Stimulated activated CD4-positive, alpha-beta T cell treated with anti-CD3 and anti-CD28 coated beads, Interleukin-2, amount 100 ng/mL, for 4 hours (primary cell): ENCODE results near the gene NAA10.
A peak's percentile ranks its signal among the peaks of the same experiment; 100 is the strongest.

Experiments used
- DNase-seq: peaks from one replicate; pipeline ENCODE4 v3.0.0-alpha.2; 2020; ENCODE audit warnings: low read depth

The NAA10 gene

DNA sequence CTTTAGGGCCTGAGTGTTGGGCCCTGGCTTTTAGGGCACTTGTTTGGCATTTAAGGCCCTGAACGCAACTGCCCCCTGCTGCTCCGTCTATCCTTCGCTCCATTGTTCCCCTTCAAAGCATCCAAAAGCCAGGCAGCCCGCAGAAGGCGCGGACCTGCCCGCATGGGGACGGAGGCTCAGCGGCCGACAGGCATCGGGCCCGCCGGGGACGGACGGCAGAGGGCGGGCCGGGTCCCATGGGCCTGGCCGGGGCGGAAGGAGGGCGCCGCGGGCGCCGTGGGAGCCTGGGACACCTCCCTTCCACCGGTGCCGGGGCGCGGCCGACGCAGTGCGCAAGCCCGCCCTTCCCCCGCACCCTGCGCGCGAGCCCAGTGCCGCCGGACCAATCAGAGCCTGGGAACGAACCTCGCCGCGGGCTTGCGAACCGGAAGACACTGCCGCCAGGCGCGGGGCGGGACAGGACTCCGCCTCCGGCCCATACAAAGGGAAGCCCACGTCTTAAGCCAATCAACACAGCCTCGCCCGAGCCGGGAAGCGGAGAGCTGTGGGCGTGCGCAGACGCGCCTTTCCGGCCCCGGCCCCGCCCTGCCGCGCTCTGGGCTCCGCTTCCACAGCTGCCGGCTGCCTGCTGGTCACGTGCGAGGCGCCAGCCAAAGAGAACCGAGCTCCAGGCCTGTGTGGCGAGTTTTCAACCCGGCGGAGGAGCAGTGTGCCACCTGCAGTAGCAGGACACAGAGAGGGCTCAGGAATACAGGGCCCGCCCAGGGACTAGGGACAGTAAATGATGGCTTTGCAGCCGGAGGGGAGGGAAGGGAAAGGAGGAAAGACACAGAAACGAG is 6.7 kb downstream of the NAA10 start:
- peak; percentile 86 for DNase-seq

DNA sequence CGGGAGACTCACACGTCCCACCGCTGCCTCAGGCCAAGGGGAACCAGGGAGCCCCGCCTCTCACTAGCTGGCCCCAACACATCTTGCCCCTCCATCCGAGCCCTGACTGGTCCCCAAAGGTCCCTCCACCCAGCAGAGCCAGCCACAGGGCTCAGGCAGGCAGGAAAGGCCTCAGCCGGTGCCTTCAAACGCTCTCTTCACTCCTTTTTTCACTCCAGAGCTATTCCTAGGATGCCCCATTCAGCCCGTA is 7.2 kb downstream of the NAA10 start:
- DNase-seq, result no peak

- peak; percentile 62 for DNase-seq
Measured at GRCh38 chrX:153926858-153927671, 7.8 kb downstream of the NAA10 start.

DNA sequence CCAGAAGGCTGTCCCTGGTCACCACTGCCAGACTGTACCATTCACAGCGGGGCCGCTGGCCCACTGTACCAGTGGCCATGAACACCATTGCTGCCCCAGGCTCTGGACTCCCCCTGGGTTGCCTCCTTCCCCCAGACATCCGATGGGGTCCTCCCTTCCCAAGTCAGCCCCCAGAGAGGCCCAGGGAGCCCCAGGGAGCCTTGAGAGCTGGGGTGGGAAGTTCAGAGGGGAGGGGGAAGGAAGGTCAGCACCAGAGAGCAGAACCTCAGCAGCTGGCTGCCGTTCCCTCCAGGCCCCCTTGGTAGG is 8.3 kb downstream of the NAA10 start:
- DNase-seq, result no peak

GRCh38 chrX:153925739-153926551 is 8.9 kb downstream of the NAA10 start, which contains the start of gene ARHGAP4:
TSS of gene ARHGAP4 (minus strand) at chrX:153926264. CDS start at chrX:153926202, 62 bp downstream.
- peak; percentile 19 for DNase-seq

DNA sequence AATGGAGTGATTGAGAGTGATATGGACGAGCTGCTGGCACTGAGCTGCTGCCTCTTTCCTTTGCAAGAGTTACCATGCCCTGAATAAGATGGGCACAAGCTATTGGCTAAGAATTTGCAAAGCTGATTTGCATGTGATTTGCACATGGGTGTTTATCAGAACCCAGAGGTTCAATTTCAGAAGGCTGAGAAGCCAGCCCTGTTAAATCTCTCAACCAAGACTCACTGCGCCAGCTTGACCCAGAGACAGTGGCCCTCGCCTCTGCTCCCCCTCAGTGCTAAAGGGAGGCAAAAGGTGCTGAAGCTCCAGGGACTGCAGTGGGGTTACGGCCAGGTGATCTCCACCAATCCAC is 9.5 kb downstream of the NAA10 start:
- no peak for DNase-seq

- no peak for DNase-seq
Measured at GRCh38 chrX:153924149-153924861, 10.5 kb downstream of the NAA10 start.

GRCh38 chrX:153922932-153923857 is 11.6 kb downstream of the NAA10 start:
- no peak for DNase-seq

- no peak for DNase-seq
Measured at GRCh38 chrX:153921511-153922446, 13.1 kb downstream of the NAA10 start.

DNA sequence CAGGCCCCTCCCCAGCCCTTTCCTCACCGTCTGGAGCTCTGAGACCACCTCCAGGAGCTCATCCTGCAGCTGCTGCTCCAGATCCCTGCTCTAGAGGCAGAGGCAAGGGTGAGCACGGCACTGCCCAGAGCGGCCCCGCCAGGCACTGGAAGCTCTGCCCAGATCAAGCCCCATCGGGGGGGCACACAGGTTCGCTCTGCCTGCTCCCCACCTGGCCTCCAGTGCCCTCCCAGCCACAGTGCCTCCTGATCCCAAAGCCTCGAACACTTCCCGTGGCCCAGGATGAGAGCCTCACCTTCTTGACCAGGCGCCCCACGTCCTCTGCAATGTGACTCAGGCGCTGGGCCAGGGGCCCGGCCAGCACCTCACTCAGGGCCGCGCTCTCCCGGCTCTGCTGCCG is 13.8 kb downstream of the NAA10 start:
- no peak for DNase-seq

DNA sequence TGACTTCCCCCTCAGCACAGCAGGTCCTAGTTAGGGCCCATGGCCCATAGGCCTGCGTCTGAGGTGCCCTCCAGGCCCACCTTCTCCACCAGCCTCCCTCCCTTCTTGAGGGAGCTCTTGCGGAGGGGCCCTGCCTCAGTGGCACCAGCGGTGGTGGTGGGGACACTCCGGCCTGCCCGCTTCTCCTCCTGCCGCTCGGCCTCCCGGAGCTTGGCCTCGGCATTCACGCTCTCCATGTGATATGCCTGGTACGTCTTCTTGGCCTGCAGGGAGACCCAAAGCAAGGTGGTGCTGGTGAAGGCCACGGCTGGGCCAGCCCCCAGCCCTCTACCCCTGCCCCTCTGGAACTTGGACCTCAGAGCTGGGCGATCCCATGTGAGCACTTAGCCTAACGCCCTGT is 14.3 kb downstream of the NAA10 start:
- no peak for DNase-seq

DNA sequence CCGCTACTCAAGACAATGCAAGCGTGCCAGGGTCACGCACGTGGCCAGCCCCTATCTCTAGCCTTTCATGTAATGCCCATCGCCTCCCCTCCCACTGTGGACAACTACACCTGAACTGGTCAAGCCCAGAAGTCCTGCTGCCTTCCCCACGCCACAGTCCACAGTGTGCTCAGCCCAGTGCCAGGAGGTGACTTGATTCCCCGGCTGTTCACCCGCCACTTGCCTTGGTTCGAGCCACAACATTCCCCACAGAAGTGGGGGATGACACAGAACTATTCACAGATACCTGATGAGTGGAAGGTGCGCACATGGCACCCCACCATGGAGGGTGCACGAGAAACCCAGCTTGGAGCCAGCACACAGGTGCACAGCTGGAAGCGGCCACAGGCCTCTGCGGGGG is 15.6 kb downstream of the NAA10 start:
- DNase-seq, result no peak

GRCh38 chrX:153917869-153918268 is 17.0 kb downstream of the NAA10 start:
- DNase-seq, result no peak

- no peak for DNase-seq
Measured at GRCh38 chrX:153913701-153914100, 21.1 kb downstream of the NAA10 start.

DNA sequence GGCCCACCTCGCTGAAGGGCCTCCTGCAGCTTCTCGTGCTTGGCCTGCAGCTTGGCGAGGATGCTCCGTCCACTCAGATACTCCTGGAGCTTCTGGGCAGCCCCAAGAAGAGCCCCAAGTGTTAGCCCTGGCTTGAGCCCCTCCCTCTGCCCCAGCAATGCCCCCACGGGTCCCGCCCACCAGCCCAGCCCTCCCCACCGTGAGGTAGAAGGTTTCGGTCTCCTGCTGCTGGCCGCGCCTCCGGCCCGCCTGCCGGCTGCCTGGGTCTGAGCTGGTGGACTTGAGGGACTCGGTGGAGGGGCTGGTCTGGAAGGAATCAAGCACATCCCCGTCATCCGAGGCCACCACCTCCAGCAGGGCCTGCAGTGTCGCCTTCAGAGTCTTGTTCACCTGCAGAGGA is 21.6 kb downstream of the NAA10 start:
- DNase-seq, result no peak

DNA sequence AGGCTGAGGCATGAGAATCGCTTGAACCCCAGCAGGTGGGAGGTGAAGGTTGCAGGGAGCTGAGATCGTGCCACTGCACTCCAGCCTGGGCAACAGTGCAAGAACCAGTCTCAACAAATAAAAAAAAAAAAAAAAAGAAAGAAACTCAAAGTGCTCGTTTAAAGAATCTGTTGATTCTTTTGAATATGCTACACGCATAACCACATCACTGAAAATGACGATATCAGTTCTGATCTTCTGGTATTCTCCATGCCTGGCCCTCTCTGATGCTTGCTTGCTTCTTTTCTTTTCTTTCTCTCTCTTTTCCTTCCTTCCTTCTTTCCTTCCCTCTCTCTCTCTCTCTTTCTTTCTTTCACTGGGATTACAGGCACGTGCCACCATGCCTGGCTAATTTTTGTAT is 23.0 kb downstream of the NAA10 start:
- DNase-seq, result no peak

- DNase-seq, result no peak
Measured at GRCh38 chrX:153910446-153910845, 24.4 kb downstream of the NAA10 start.

GRCh38 chrX:153909980-153910360 is 24.9 kb downstream of the NAA10 start:
- no peak for DNase-seq

DNA sequence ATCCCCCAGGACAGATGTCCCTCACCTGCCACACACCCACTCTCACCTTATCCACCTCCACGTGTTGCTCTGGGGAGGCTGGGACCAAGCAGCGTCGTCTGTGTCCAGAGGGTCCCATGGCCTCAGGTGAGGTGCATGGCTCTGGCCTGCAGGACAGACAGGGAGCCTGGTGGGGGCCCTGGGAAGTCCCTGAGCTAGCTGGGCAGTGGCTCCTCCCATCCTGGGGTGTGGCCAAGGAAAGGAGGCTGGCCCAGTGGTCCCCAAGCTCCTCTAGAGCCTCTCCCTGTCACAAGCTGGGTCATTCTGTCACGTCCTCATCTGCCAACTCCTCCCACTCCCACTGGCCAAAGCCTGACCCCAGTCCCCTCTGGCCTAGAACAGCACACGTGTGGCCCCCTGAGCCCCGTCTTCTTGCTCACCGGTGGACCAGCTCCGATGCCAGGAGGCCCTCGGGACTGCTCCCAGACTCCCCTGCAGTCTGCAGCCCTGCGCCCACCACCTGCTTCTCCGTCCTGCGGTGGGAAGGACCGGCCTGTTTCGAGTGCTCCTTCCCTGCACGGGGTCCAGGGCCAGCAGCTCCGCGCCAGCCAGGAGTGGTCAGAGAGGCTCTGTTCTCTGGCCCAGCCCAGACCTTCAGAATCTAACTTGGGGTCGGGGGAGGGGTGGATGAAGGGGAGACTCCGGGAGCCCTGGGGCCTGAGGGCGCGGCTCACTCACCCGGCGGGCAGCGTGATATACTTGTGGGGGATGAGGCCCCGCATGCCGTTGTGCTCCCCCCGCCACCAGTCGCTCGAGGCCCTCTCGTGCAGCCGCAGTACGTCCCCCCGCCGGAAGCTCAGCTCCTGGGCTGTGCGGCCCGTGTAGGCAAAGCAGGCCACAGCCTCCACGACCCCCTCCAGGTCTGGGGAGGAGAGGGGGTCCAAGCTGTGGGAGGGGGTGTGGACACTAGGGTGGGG is 25.5 kb downstream of the NAA10 start:
- DNase-seq, result no peak
